Muscle of arm (tissue), 12 donors: ENCODE data around the gene DZIP1L. TPM values are rescaled to one million over a fixed set of nuclear protein-coding genes. Genes with fewer than 3 reads are reported as not detected.

Source experiments
- DNase-seq: peaks from one replicate; pipeline ENCODE4 v3.0.0-alpha.2; 2013
- polyA plus RNA-seq, 12 donors: library from polyadenylated mRNA; unstranded; fragments of 120-200 nt; gene quantifications; one replicate each; pipeline ENCODE4 v1.2.1, GENCODE V29; 2013; ENCODE audit not compliant: insufficient read length in 12 of 12

Gene DZIP1L
- polyA plus RNA-seq, 12 donors: 4.7 to 11.6 (median 6.6) TPM; not detected in 2

- DNase-seq: no peak
Observed at GRCh38 chr3:138034918-138035317, 80.5 kb downstream of the DZIP1L start.

- DNase-seq: no peak
Observed at GRCh38 chr3:138033202-138033691, 82.2 kb downstream of the DZIP1L start.

GRCh38 chr3:138032567-138032966 lies 82.8 kb downstream of the DZIP1L start:
- no peak for DNase-seq

GRCh38 chr3:138031536-138031935 lies 83.9 kb downstream of the DZIP1L start:
- DNase-seq: no peak

- DNase-seq: no peak
Observed at GRCh38 chr3:138030734-138031280, 84.6 kb downstream of the DZIP1L start.

DNA sequence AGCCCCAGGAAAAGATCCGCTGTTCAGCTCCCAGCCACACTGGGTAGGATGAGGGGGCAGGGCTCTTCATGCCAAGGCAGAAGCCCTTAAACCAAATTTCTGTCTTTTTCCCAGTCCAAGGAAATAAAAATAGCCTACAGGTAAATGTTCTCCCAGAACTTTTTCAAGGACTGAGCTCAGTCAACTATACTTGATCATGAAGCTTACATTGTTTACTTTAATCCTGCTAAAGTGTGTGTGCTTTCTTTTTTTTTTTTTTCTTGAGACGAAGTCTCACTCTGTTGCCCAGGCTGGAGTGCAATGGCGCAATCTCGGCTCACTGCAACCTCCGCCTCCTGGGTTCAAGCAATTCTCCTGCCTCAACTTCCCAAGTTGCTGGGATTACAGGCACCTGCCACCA lies 87.6 kb downstream of the DZIP1L start:
- no peak for DNase-seq

DNA sequence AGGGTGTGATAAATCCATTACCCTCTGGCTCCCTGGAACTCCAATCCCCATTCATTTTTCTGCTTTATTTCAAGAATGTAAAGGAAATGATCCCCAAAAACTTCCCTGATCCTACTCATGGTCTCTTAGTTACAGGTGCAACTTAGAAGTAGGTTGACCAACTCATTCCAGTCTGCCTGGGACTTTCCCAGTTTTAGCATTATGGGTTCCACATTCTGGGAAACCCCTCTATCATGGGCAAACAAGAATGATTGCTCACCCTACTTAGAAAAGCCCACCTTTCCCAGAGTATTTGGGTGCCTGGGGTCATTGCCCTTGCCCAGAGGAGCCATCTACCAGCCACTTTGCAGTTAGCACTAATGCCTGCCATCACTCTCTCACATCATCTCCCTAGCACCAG lies 89.9 kb downstream of the DZIP1L start:
- DNase-seq: no peak

GRCh38 chr3:138023754-138024153 lies 91.7 kb downstream of the DZIP1L start:
- DNase-seq: no peak

GRCh38 chr3:138019281-138020069 lies 95.9 kb downstream of the DZIP1L start:
- no peak for DNase-seq

GRCh38 chr3:138016065-138016464 lies 99.3 kb downstream of the DZIP1L start:
- DNase-seq: no peak

DNA sequence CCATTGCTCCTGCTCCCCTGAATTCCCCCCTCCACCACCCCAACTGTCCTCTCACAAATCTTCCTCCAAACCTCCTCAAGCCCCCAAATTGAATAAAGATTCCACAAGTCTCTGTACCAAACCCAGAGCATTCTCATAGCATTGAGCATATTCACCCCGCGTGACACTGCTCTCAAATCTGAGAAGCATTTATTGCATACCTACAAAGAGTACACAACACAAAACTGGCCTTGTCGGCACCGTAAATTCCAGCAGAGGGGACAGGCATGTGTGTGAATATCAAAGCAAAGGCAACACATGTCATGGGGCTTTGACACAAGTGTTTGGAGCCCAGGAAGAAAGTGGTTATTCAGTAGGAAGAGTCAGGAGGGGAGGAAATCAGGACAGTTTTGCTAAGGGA lies 102.9 kb downstream of the DZIP1L start:
- DNase-seq: no peak

Other genes starting within 250 kb of the DZIP1L start
- gene CLDN18, start 105.4 kb downstream of the DZIP1L start, polyA plus RNA-seq: under 1 TPM in 10 of 12 donors, not detected in 2; 0.31 to 0.78 (median 0.43) TPM
- under 1 TPM in 7 of 12 donors, not detected in 5; 0.07 to 0.86 (median 0.16) TPM for gene A4GNT, start 16.8 kb upstream of the DZIP1L start, polyA plus RNA-seq
- 10 to 100 TPM in 8 of 12 donors, 1 to 10 TPM in 3, not detected in 1; 8.9 to 22.0 (median 10.7) TPM for gene DBR1, start 59.3 kb upstream of the DZIP1L start, polyA plus RNA-seq
- gene ARMC8, start 71.7 kb upstream of the DZIP1L start, polyA plus RNA-seq: 10 to 100 TPM in 11 of 12 donors, not detected in 1; 34.2 to 52.7 (median 44.5) TPM
- 1 to 10 TPM in 5 of 12 donors, under 1 TPM in 5, not detected in 2; 0.27 to 2.2 (median 1.0) TPM for gene NME9, start 214.2 kb upstream of the DZIP1L start, polyA plus RNA-seq
- gene MRAS, start 233.0 kb upstream of the DZIP1L start, polyA plus RNA-seq: 10 to 100 TPM in 11 of 12 donors, not detected in 1; 33.5 to 90.9 (median 64.8) TPM